ENCODE measurements around the gene POMGNT1. TPM values are rescaled to one million over a fixed set of nuclear protein-coding genes. Genes with fewer than 3 reads are reported as not detected.

The POMGNT1 gene
- polyA plus RNA-seq, 1 donor (not counting 4 experiments of a cell fraction or from before 2014, with no cell fraction given): 49.6 TPM

GRCh38 chr1:46192171-46192570 is 6.1 kb downstream of the POMGNT1 start:
- Histone ChIP-seq H3K4me2 (ENCODE audit: control insufficient read depth, extremely low read depth, insufficient read depth, low read depth, low read length) (no peak overlapping the region), H3K27ac (ENCODE audit: control insufficient read depth, insufficient read depth, low read length) (no peak overlapping the region), H2AFZ (ENCODE audit: control insufficient read depth, low read length) (no peak overlapping the region), H3K27me3 (ENCODE audit: control insufficient read depth, extremely low read depth, insufficient read depth, low read length) (no peaks in the 10 kb centered on the region), H3K9me1 (ENCODE audit: control insufficient read depth, extremely low read depth, insufficient read depth, low read length) (peaks cover 4% of the 10 kb centered on the region), H3K4me3 (ENCODE audit: control insufficient read depth in 2 of 3, extremely low read depth in 1 of 3, insufficient read depth in 2 of 3, low read depth in 1 of 3, low read length in 3 of 3) (no peak overlapping the region), H3K36me3 (ENCODE audit: control insufficient read depth in 2 of 2, extremely low read depth in 1 of 2, insufficient read depth in 2 of 2, low read length in 2 of 2) (peaks cover 21 to 37% of the 10 kb centered on the region in 2 experiments), H3K4me1 (ENCODE audit: control insufficient read depth, extremely low read depth, insufficient read depth, low read length) (peaks cover 29% of the 10 kb centered on the region), H3K79me2 (ENCODE audit: control insufficient read depth, insufficient read depth, low read length) (peaks cover 3% of the 10 kb centered on the region), H3K9ac (ENCODE audit: control insufficient read depth, extremely low read depth, insufficient read depth, low read length) (no peak overlapping the region), H4K20me1 (ENCODE audit: control insufficient read depth, extremely low read depth, insufficient read depth, low read length) (no peaks in the 10 kb centered on the region), H3K9me3 (ENCODE audit: control insufficient read depth, low read depth, low read length) (no peaks in the 10 kb centered on the region)
- DNase-seq (ENCODE audit: low read depth, low spot score) (no peak), FAIRE-seq (no peak)
- TF ChIP-seq EZH2 (IDR thresholded peaks at IDR 0.05; ENCODE audit: low read length): no peak
- no peak for TF ChIP-seq CTCF (optimal IDR thresholded peaks at IDR 0.05 in 1 of 3, IDR thresholded peaks at IDR 0.05 in 1 of 3, conservative IDR thresholded peaks at IDR 0.05 in 1 of 3; ENCODE audit: extremely low read depth in 1 of 3, insufficient read depth in 2 of 3, low read length in 3 of 3)
- dilution Hi-C loops (cut with MboI; ENCODE audit: extremely low pct_ligation_motif_present, low sequenced_read_pairs): loop anchor here (25.0 kb wide), 1 partner anchor 155 kb away; no protein-coding TSS in a partner anchor

- Histone ChIP-seq H3K4me2 (ENCODE audit: control insufficient read depth, extremely low read depth, insufficient read depth, low read depth, low read length) (no peak overlapping the region), H3K9ac (ENCODE audit: control insufficient read depth, extremely low read depth, insufficient read depth, low read length) (no peak overlapping the region), H3K27ac (ENCODE audit: control insufficient read depth, insufficient read depth, low read length) (no peak overlapping the region), H3K79me2 (ENCODE audit: control insufficient read depth, insufficient read depth, low read length) (no peaks in the 10 kb centered on the region), H3K36me3 (ENCODE audit: control insufficient read depth in 2 of 2, extremely low read depth in 1 of 2, insufficient read depth in 2 of 2, low read length in 2 of 2) (peaks cover 21 to 40% of the 10 kb centered on the region in 2 experiments), H3K9me3 (ENCODE audit: control insufficient read depth, low read depth, low read length) (no peaks in the 10 kb centered on the region), H3K4me1 (ENCODE audit: control insufficient read depth, extremely low read depth, insufficient read depth, low read length) (peaks cover 25% of the 10 kb centered on the region), H3K4me3 (ENCODE audit: control insufficient read depth in 2 of 3, extremely low read depth in 1 of 3, insufficient read depth in 2 of 3, low read depth in 1 of 3, low read length in 3 of 3) (no peak overlapping the region), H3K9me1 (ENCODE audit: control insufficient read depth, extremely low read depth, insufficient read depth, low read length) (peaks cover 4% of the 10 kb centered on the region), H2AFZ (ENCODE audit: control insufficient read depth, low read length) (no peak overlapping the region), H3K27me3 (ENCODE audit: control insufficient read depth, extremely low read depth, insufficient read depth, low read length) (no peaks in the 10 kb centered on the region), H4K20me1 (ENCODE audit: control insufficient read depth, extremely low read depth, insufficient read depth, low read length) (no peaks in the 10 kb centered on the region)
- DNase-seq (ENCODE audit: low read depth, low spot score): no peak
- TF ChIP-seq EZH2 (IDR thresholded peaks at IDR 0.05; ENCODE audit: low read length): no peak
- no peak for FAIRE-seq
- dilution Hi-C loops (cut with MboI; ENCODE audit: extremely low pct_ligation_motif_present, low sequenced_read_pairs): loop anchor here (25.0 kb wide), 1 partner anchor 154 kb away; no protein-coding TSS in a partner anchor
Observed at GRCh38 chr1:46191033-46191701, 7.1 kb downstream of the POMGNT1 start.
